Neural progenitor cell (in vitro differentiated cells): ENCODE data around the gene MYO1D.

Experiments used
- CTCF ChIP-seq: fragments of 200-600 bp; sonication (generic); IDR thresholded peaks from 2 replicates; pipeline ENCODE4 v1.5.1; 2017; ENCODE audit warnings: antibody characterized with exemption, mild to moderate bottlenecking
- EZH2 ChIP-seq: fragments of 200-600 bp; sonication (generic); IDR thresholded peaks from 2 replicates; pipeline ENCODE4 v1.6.1; 2017; ENCODE audit warnings: antibody characterized with exemption, mild to moderate bottlenecking, moderate library complexity

DNA sequence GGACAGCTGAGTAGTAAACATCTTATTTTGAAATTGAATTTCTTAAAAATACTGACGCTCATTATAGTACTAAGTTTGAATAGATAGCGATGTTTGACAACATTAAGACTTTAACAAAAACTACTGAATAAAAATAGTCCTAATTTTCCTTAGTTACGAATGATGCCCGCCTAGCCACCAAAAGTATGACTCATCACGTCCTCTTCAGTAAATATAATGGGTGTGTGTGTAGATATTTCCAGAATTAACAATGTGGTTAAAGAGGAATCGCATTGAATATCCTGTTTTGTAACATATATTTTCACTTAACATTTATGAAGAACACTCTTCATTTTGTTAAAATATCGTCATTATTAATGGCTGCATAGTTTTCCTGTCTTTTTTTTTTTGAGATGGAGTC, 187.6 kb downstream of the MYO1D start:
- TF ChIP-seq EZH2 (no peak), CTCF (no peak)
